ENCODE measurements around the gene CNNM2. TPM values are rescaled to one million over a fixed set of nuclear protein-coding genes. Genes with fewer than 3 reads are reported as not detected.
"Not testable (repeated sequence)": the region's sequence is repeated elsewhere in the genome, so short reads cannot be mapped to it uniquely, and the experiment has no call there.

The CNNM2 gene
- total RNA-seq, 1 experiment from 2014 or later, result 5.5 TPM

GRCh38 chr10:102964064-102964463, 46.0 kb downstream of the CNNM2 start:
- not testable (repeated sequence) for H3K9ac ChIP-seq (ENCODE audit: low read length); H3K4me1 ChIP-seq (ENCODE audit: low read length); H3K27me3 ChIP-seq (ENCODE audit: low read length); H3K36me3 ChIP-seq (ENCODE audit: insufficient read depth, low read length); H3K9me2 ChIP-seq (replicated peaks; ENCODE audit: insufficient read depth, low read length); H4K20me1 ChIP-seq (ENCODE audit: insufficient read depth, low read depth, low read length); H3K79me2 ChIP-seq (ENCODE audit: low read length); DNase-seq; H3K4me3 ChIP-seq (ENCODE audit: low read length); H3K9me3 ChIP-seq (ENCODE audit: low read length); H3K27ac ChIP-seq (ENCODE audit: low read length); H2AFZ ChIP-seq (ENCODE audit: low read length); H3K4me2 ChIP-seq (ENCODE audit: low read depth, low read length, poor library complexity, severe bottlenecking)

- no peak for DNase-seq
- Histone ChIP-seq H3K79me2 (ENCODE audit: low read length) (no peaks in the 10 kb centered on the region), H3K4me3 (ENCODE audit: low read length) (no peak overlapping the region), H4K20me1 (ENCODE audit: insufficient read depth, low read depth, low read length) (no peaks in the 10 kb centered on the region), H3K27me3 (ENCODE audit: low read length) (no peaks in the 10 kb centered on the region), H3K4me1 (ENCODE audit: low read length) (no peaks in the 10 kb centered on the region), H3K4me2 (ENCODE audit: low read depth, low read length, poor library complexity, severe bottlenecking) (no peak overlapping the region), H3K9me3 (ENCODE audit: low read length) (no peaks in the 10 kb centered on the region), H2AFZ (ENCODE audit: low read length) (no peak overlapping the region), H3K27ac (ENCODE audit: low read length) (no peak overlapping the region), H3K36me3 (ENCODE audit: insufficient read depth, low read length) (no peaks in the 10 kb centered on the region), H3K9me2 (replicated peaks; ENCODE audit: insufficient read depth, low read length) (no peaks in the 10 kb centered on the region), H3K9ac (ENCODE audit: low read length) (no peak overlapping the region)
Observed at GRCh38 chr10:102964713-102965112, 46.6 kb downstream of the CNNM2 start.

DNA sequence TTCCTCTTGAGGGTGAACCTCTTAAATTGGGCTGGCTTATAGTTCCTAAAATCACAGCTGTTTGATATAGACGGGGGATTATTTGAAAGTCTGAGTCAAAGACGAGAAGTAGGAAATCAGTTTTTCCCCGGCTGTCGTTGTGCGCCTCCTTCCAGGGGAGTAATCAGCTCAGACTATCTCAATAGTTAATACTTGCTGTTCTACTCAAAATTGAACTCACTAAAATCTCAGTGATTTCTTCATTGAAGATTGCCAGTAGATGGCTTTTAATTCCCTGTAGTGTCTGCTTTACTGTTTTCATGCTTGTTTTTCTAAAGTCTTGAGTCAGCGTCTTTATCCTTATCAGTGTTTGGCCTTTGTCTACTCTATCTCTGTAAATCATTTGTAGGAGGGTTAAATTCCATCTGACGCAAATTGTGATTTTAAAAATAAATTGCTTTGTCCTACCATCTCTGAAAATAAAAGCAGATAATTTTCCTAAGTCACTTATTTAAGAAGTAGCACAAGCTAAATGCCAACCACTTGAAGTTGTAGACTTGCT, 47.3 kb downstream of the CNNM2 start:
- Histone ChIP-seq H3K9ac (ENCODE audit: low read length) (no peak overlapping the region), H3K79me2 (ENCODE audit: low read length) (no peaks in the 10 kb centered on the region), H3K4me1 (ENCODE audit: low read length) (no peaks in the 10 kb centered on the region), H3K4me2 (ENCODE audit: low read depth, low read length, poor library complexity, severe bottlenecking) (no peak overlapping the region), H2AFZ (ENCODE audit: low read length) (no peak overlapping the region), H3K4me3 (ENCODE audit: low read length) (no peak overlapping the region), H3K9me3 (ENCODE audit: low read length) (no peaks in the 10 kb centered on the region), H3K27ac (ENCODE audit: low read length) (no peak overlapping the region), H3K27me3 (ENCODE audit: low read length) (no peaks in the 10 kb centered on the region), H3K36me3 (ENCODE audit: insufficient read depth, low read length) (no peaks in the 10 kb centered on the region), H4K20me1 (ENCODE audit: insufficient read depth, low read depth, low read length) (no peaks in the 10 kb centered on the region), H3K9me2 (replicated peaks; ENCODE audit: insufficient read depth, low read length) (no peaks in the 10 kb centered on the region)
- DNase-seq, result no peak

- Histone ChIP-seq H3K27ac (ENCODE audit: low read length) (no peak overlapping the region), H3K4me1 (ENCODE audit: low read length) (no peaks in the 10 kb centered on the region), H4K20me1 (ENCODE audit: insufficient read depth, low read depth, low read length) (no peaks in the 10 kb centered on the region), H3K9ac (ENCODE audit: low read length) (no peak overlapping the region), H2AFZ (ENCODE audit: low read length) (no peak overlapping the region), H3K4me3 (ENCODE audit: low read length) (no peak overlapping the region), H3K9me3 (ENCODE audit: low read length) (no peaks in the 10 kb centered on the region), H3K79me2 (ENCODE audit: low read length) (no peaks in the 10 kb centered on the region), H3K27me3 (ENCODE audit: low read length) (no peaks in the 10 kb centered on the region), H3K4me2 (ENCODE audit: low read depth, low read length, poor library complexity, severe bottlenecking) (no peak overlapping the region), H3K9me2 (replicated peaks; ENCODE audit: insufficient read depth, low read length) (no peaks in the 10 kb centered on the region), H3K36me3 (ENCODE audit: insufficient read depth, low read length) (no peaks in the 10 kb centered on the region)
- no peak for DNase-seq
Observed at GRCh38 chr10:102967123-102967522, 49.0 kb downstream of the CNNM2 start.

GRCh38 chr10:102970562-102971340, 52.7 kb downstream of the CNNM2 start:
- Histone ChIP-seq H3K36me3 (ENCODE audit: insufficient read depth, low read length) (no peaks in the 10 kb centered on the region), H4K20me1 (ENCODE audit: insufficient read depth, low read depth, low read length) (no peaks in the 10 kb centered on the region), H3K27me3 (ENCODE audit: low read length) (no peaks in the 10 kb centered on the region), H3K27ac (ENCODE audit: low read length) (no peak overlapping the region), H2AFZ (ENCODE audit: low read length) (no peak overlapping the region), H3K9me3 (ENCODE audit: low read length) (no peaks in the 10 kb centered on the region), H3K9ac (ENCODE audit: low read length) (no peak overlapping the region), H3K4me1 (ENCODE audit: low read length) (no peaks in the 10 kb centered on the region), H3K79me2 (ENCODE audit: low read length) (no peaks in the 10 kb centered on the region), H3K9me2 (replicated peaks; ENCODE audit: insufficient read depth, low read length) (no peaks in the 10 kb centered on the region), H3K4me2 (ENCODE audit: low read depth, low read length, poor library complexity, severe bottlenecking) (no peak overlapping the region), H3K4me3 (ENCODE audit: low read length) (no peak overlapping the region)
- no peak for DNase-seq

- Histone ChIP-seq H2AFZ (ENCODE audit: low read length) (no peak overlapping the region), H3K27me3 (ENCODE audit: low read length) (no peaks in the 10 kb centered on the region), H3K4me2 (ENCODE audit: low read depth, low read length, poor library complexity, severe bottlenecking) (no peak overlapping the region), H3K4me3 (ENCODE audit: low read length) (no peak overlapping the region), H3K79me2 (ENCODE audit: low read length) (no peaks in the 10 kb centered on the region), H3K9me3 (ENCODE audit: low read length) (no peaks in the 10 kb centered on the region), H4K20me1 (ENCODE audit: insufficient read depth, low read depth, low read length) (peaks cover 5% of the 10 kb centered on the region; the same call in 1 of the 2 replicates), H3K4me1 (ENCODE audit: low read length) (no peaks in the 10 kb centered on the region), H3K9ac (ENCODE audit: low read length) (no peak overlapping the region), H3K9me2 (replicated peaks; ENCODE audit: insufficient read depth, low read length) (no peaks in the 10 kb centered on the region), H3K27ac (ENCODE audit: low read length) (no peak overlapping the region), H3K36me3 (ENCODE audit: insufficient read depth, low read length) (no peaks in the 10 kb centered on the region)
- DNase-seq, result no peak
Observed at GRCh38 chr10:102975483-102976379, 57.6 kb downstream of the CNNM2 start.

DNA sequence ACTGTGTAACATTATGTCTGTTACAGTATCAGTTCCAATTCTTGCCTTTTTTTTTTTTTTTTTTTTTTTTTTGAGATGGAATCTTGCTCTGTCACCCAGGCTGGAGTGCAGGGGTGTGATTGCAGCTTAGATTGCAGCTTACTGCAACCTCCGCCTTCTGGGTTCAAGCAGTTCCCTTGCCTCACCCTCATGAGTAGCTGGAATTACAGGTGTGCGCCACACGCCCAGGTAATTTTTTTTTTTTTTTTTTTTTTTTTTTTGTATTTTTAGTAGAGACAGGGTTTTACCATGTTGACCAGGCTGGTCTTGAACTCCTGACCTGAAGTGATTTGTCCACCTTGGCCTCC, 58.3 kb downstream of the CNNM2 start:
- not testable (repeated sequence) for H3K9me3 ChIP-seq (ENCODE audit: low read length)

GRCh38 chr10:102982296-102982695, 64.2 kb downstream of the CNNM2 start:
- no peaks in the 10 kb centered on the region for H3K36me3 ChIP-seq (ENCODE audit: insufficient read depth, low read length)
- H3K9me2 ChIP-seq (replicated peaks; ENCODE audit: insufficient read depth, low read length), result no peaks in the 10 kb centered on the region
- no peak overlapping the region for H3K4me2 ChIP-seq (ENCODE audit: low read depth, low read length, poor library complexity, severe bottlenecking)
- H3K9ac ChIP-seq (ENCODE audit: low read length), result no peak overlapping the region
- no peak overlapping the region for H3K4me3 ChIP-seq (ENCODE audit: low read length)
- H3K27ac ChIP-seq (ENCODE audit: low read length), result no peak overlapping the region
- no peak for DNase-seq
- H3K79me2 ChIP-seq (ENCODE audit: low read length), result no peaks in the 10 kb centered on the region
- H4K20me1 ChIP-seq (ENCODE audit: insufficient read depth, low read depth, low read length), result no peaks in the 10 kb centered on the region
- H3K27me3 ChIP-seq (ENCODE audit: low read length), result no peaks in the 10 kb centered on the region
- H3K4me1 ChIP-seq (ENCODE audit: low read length), result no peaks in the 10 kb centered on the region
- no peak overlapping the region for H2AFZ ChIP-seq (ENCODE audit: low read length)
- no peaks in the 10 kb centered on the region for H3K9me3 ChIP-seq (ENCODE audit: low read length)

More for the DNA sequence above, 58.3 kb downstream of the CNNM2 start:
- not testable (repeated sequence) for H3K9me2 ChIP-seq (replicated peaks; ENCODE audit: insufficient read depth, low read length); H3K36me3 ChIP-seq (ENCODE audit: insufficient read depth, low read length); H3K27ac ChIP-seq (ENCODE audit: low read length); H3K4me1 ChIP-seq (ENCODE audit: low read length); H3K9ac ChIP-seq (ENCODE audit: low read length); H2AFZ ChIP-seq (ENCODE audit: low read length); DNase-seq; H3K4me2 ChIP-seq (ENCODE audit: low read depth, low read length, poor library complexity, severe bottlenecking); H3K79me2 ChIP-seq (ENCODE audit: low read length); H4K20me1 ChIP-seq (ENCODE audit: insufficient read depth, low read depth, low read length); H3K27me3 ChIP-seq (ENCODE audit: low read length); H3K4me3 ChIP-seq (ENCODE audit: low read length)
